Activated CD8-positive, alpha-beta T cell treated with anti-CD3 and anti-CD28 coated beads for 36 hours (primary cell): ENCODE results near the gene GALNTL6. TPM values are rescaled to one million over a fixed set of nuclear protein-coding genes. Genes with fewer than 3 reads are reported as not detected.
"Not testable (repeated sequence)": the region's sequence is repeated elsewhere in the genome, so short reads cannot be mapped to it uniquely, and the experiment has no call there.

Experiments used
- ATAC-seq: fragments of 200-7000 bp; cut with Tn5 transposase; one replicate; pipeline ENCODE4 v1.10.0; 2021; ENCODE audit warnings: mild to moderate bottlenecking, moderate library complexity
- CTCF ChIA-PET: fragments of 350-600 bp; sonication (Branson Sonifier 250); formaldehyde crosslinking; loops from one replicate; lab custom pipeline; 2021; ENCODE audit warnings: antibody characterized with exemption; lab: Charles Lee
- POLR2A ChIA-PET: fragments of 350-600 bp; sonication (Branson Sonifier 250); formaldehyde crosslinking; loops from one replicate; lab custom pipeline; 2021; ENCODE audit warnings: antibody characterized with exemption; lab: Charles Lee
- DNase-seq: peaks from one replicate; pipeline ENCODE4 v3.0.0-alpha.2; 2020
- H3K27ac Mint-ChIP-seq: one replicate; pipeline ENCODE4 v1.8.0; 2021; ENCODE audit warnings: mild to moderate bottlenecking, mixed read lengths
- H3K27me3 Mint-ChIP-seq: one replicate; pipeline ENCODE4 v1.8.0; 2021; ENCODE audit warnings: mixed read lengths
- H3K36me3 Mint-ChIP-seq: one replicate; pipeline ENCODE4 v1.8.0; 2021; ENCODE audit warnings: low read depth, mixed read lengths
- H3K4me1 Mint-ChIP-seq: one replicate; pipeline ENCODE4 v1.8.0; 2021; ENCODE audit warnings: low read depth, mixed read lengths
- H3K4me3 Mint-ChIP-seq: one replicate; pipeline ENCODE4 v1.8.0; 2021; ENCODE audit warnings: mild to moderate bottlenecking, moderate library complexity, mixed read lengths
- H3K9me3 Mint-ChIP-seq: one replicate; pipeline ENCODE4 v1.8.0; 2021; ENCODE audit warnings: mixed read lengths
- intact Hi-C: fragments of 100-400 bp; cut with micrococcal nuclease; formaldehyde crosslinking; loops from one replicate; pipeline ENCODE4 v1.10.0; 2022
- total RNA-seq, 2 experiments: library from RNA; stranded (reverse); gene quantifications; one replicate each; pipeline ENCODE4 v1.2.3, GENCODE V29; 2021
- TF ChIP-seq, protein P1 (sequence below): fragments of 200-600 bp; IDR thresholded peaks from one replicate; pipeline ENCODE4 v1.8.0; 2022; ENCODE audit warnings: antibody characterized with exemption, mild to moderate bottlenecking

The GALNTL6 gene
- total RNA-seq, 2 experiments from 2014 or later = not detected

DNA sequence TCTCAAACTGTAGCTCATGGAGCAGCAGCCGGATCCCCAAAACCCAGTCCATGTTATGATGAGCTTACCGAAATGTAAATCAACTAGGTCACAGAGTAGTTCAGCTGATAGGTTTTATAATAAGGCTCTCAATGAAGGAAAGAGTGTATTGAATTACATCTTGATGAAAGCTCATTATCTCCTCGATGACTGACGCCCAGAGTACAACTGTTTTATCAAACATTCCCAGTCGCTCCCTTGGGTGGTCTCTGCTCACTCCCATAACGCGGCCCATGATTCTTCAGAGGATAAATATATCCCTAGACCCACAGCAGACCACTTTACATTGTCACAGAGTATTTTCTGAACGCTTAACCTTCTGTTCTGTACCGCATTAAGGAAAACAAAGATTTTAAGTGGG lies 903.1 kb downstream of the GALNTL6 start:
- intact Hi-C loops = no loop called here
- CTCF ChIA-PET = no interaction called here
- no peaks in the 10 kb centered on the region for H3K36me3 Mint-ChIP-seq
- no peak for DNase-seq
- no peaks in the 10 kb centered on the region for H3K4me1 Mint-ChIP-seq
- no peak for ATAC-seq
- H3K27ac Mint-ChIP-seq = no peak overlapping the region
- H3K27me3 Mint-ChIP-seq = no peaks in the 10 kb centered on the region
- POLR2A ChIA-PET = no interaction called here
- H3K4me3 Mint-ChIP-seq = no peak overlapping the region
- TF ChIP-seq, protein P1, sequence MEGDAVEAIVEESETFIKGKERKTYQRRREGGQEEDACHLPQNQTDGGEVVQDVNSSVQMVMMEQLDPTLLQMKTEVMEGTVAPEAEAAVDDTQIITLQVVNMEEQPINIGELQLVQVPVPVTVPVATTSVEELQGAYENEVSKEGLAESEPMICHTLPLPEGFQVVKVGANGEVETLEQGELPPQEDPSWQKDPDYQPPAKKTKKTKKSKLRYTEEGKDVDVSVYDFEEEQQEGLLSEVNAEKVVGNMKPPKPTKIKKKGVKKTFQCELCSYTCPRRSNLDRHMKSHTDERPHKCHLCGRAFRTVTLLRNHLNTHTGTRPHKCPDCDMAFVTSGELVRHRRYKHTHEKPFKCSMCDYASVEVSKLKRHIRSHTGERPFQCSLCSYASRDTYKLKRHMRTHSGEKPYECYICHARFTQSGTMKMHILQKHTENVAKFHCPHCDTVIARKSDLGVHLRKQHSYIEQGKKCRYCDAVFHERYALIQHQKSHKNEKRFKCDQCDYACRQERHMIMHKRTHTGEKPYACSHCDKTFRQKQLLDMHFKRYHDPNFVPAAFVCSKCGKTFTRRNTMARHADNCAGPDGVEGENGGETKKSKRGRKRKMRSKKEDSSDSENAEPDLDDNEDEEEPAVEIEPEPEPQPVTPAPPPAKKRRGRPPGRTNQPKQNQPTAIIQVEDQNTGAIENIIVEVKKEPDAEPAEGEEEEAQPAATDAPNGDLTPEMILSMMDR = no peak
- H3K9me3 Mint-ChIP-seq = peaks cover 3% of the 10 kb centered on the region

DNA sequence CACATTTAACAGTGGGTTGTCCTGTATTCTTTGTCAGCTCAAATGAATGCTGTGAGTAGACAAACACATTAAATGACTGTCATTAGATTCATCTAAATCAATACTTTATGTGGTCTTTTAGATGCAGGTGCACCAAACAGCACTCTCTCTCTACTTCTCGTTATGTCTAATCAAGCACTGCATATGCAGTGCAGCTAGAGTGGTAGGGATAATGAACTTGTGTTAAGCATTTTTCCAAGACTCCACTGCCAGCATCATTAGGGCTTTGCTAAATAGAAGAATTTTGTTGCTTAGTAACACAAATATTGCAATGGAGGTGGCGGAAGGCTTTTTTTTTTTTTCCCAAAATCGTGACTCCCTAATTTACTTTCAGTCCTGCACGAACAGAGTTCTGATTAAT lies 908.5 kb downstream of the GALNTL6 start:
- intact Hi-C loops = no loop called here
- CTCF ChIA-PET = no interaction called here

GRCh38 chr4:172725581-172725980 lies 912.4 kb downstream of the GALNTL6 start:
- TF ChIP-seq, protein P1 = no peak
- CTCF ChIA-PET = no interaction called here
- Mint-ChIP-seq H3K27ac (no peak overlapping the region), H3K4me1 (no peaks in the 10 kb centered on the region), H3K36me3 (no peaks in the 10 kb centered on the region), H3K9me3 (peaks cover 5% of the 10 kb centered on the region), H3K27me3 (no peaks in the 10 kb centered on the region), H3K4me3 (no peak overlapping the region)
- ATAC-seq = no peak
- no peak for DNase-seq
- POLR2A ChIA-PET = no interaction called here
- intact Hi-C loops = no loop called here

More for the DNA sequence above, 908.5 kb downstream of the GALNTL6 start:
- Mint-ChIP-seq H3K27me3 (no peaks in the 10 kb centered on the region), H3K27ac (no peak overlapping the region), H3K36me3 (no peaks in the 10 kb centered on the region), H3K4me1 (no peaks in the 10 kb centered on the region), H3K4me3 (no peak overlapping the region), H3K9me3 (no peaks in the 10 kb centered on the region)
- DNase-seq (no peak), ATAC-seq (no peak)
- POLR2A ChIA-PET = no interaction called here
- TF ChIP-seq, protein P1 = no peak

DNA sequence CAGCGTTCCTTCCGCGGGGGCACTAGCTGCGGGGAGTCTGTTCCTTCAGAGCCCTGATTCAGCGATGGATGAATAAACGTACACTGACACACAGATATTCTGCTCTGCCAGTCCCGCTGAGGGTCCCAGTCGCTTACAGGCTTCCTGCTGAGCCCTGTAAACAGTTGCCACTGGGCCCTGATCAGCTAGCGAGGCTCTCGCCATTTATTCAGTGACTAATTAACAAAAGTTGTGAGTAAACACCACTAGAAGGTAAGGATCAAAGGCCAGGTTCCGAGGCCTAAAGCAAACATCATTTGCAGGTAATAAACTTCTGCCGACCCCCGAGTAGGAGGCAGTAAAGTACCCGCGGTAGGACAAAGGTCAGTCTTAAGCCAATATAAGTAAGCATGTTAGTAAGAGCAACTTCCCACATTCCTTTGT lies 912.8 kb downstream of the GALNTL6 start:
- CTCF ChIA-PET = no interaction called here
- Mint-ChIP-seq H3K36me3 (no peaks in the 10 kb centered on the region), H3K27me3 (no peaks in the 10 kb centered on the region), H3K4me3 (no peak overlapping the region), H3K27ac (no peak overlapping the region), H3K4me1 (no peaks in the 10 kb centered on the region), H3K9me3 (peaks cover 5% of the 10 kb centered on the region)
- intact Hi-C loops = no loop called here
- DNase-seq (no peak), ATAC-seq (no peak)
- POLR2A ChIA-PET = no interaction called here
- TF ChIP-seq, protein P1 = no peak

- Mint-ChIP-seq H3K27me3 (no peaks in the 10 kb centered on the region), H3K36me3 (no peaks in the 10 kb centered on the region), H3K4me1 (no peaks in the 10 kb centered on the region), H3K4me3 (no peak overlapping the region), H3K27ac (no peak overlapping the region), H3K9me3 (peaks cover 9% of the 10 kb centered on the region)
- ATAC-seq (no peak), DNase-seq (no peak)
- intact Hi-C loops = no loop called here
- ChIA-PET CTCF (no interaction called here), POLR2A (no interaction called here)
- TF ChIP-seq, protein P1 = no peak
These were observed 914.4 kb downstream of the GALNTL6 start for GRCh38 chr4:172727631-172728030.

DNA sequence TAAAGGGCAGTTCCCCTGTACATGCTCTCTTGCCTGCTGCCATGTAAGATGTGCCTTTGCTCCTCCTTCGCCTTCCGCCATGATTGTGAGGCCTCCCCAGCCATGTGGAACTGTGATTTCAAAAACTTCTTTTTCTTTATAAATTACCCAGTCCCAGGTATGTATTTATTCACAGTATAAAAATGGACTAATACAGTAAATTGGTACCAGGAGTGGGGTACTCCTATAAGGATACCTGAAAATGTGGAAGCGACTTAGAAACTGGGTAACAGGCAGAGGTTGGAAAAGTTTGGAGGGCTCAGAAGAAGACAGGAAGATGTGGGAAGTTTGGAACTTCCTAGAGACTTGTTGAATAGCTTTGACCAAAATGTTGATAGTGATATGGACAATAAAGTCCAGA lies 920.4 kb downstream of the GALNTL6 start:
- ATAC-seq, H3K36me3 Mint-ChIP-seq, H3K4me3 Mint-ChIP-seq, H3K4me1 Mint-ChIP-seq, intact Hi-C loops, H3K27ac Mint-ChIP-seq, H3K27me3 Mint-ChIP-seq, POLR2A ChIA-PET, DNase-seq, CTCF ChIA-PET: not testable (repeated sequence)
- peaks cover 40% of the 10 kb centered on the region for H3K9me3 Mint-ChIP-seq
